ENCODE results near the gene NR5A1. TPM values are rescaled to one million over a fixed set of nuclear protein-coding genes. Genes with fewer than 3 reads are reported as not detected.

NR5A1 gene
- total RNA-seq, 2 donors from 2014 or later = not detected

DNA sequence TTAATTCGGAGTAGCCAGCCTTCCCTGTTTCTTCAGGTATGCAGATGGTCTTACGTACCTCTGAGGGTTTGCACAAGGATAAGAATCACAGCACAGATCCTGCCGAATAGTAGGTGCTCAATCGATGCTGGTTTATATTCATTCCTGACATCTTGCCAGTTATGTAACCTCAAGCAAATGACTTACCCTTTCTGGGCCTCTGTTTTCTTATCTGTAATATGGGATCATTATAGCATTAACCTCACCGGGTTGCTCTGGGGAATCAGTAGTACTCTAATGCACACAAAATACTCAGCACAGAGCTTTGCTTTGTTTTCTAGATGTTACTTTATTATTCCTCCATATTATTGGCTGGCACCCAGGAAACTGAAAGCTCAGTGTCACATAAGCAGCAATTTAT lies 7.7 kb upstream of the NR5A1 start:
- TF ChIP-seq, protein P1, sequence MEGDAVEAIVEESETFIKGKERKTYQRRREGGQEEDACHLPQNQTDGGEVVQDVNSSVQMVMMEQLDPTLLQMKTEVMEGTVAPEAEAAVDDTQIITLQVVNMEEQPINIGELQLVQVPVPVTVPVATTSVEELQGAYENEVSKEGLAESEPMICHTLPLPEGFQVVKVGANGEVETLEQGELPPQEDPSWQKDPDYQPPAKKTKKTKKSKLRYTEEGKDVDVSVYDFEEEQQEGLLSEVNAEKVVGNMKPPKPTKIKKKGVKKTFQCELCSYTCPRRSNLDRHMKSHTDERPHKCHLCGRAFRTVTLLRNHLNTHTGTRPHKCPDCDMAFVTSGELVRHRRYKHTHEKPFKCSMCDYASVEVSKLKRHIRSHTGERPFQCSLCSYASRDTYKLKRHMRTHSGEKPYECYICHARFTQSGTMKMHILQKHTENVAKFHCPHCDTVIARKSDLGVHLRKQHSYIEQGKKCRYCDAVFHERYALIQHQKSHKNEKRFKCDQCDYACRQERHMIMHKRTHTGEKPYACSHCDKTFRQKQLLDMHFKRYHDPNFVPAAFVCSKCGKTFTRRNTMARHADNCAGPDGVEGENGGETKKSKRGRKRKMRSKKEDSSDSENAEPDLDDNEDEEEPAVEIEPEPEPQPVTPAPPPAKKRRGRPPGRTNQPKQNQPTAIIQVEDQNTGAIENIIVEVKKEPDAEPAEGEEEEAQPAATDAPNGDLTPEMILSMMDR (IDR thresholded peaks at IDR 0.05) = no peak
- DNase-seq (ENCODE audit: low spot score) = no peak
- Histone ChIP-seq H3K9me3 (no peaks in the 10 kb centered on the region), H3K4me3 (no peak overlapping the region), H3K27ac (no peak overlapping the region), H3K36me3 (no peaks in the 10 kb centered on the region), H3K4me1 (peaks cover 0 to 17% of the 10 kb centered on the region in 2 donors), H3K27me3 (no peaks in the 10 kb centered on the region)

DNA sequence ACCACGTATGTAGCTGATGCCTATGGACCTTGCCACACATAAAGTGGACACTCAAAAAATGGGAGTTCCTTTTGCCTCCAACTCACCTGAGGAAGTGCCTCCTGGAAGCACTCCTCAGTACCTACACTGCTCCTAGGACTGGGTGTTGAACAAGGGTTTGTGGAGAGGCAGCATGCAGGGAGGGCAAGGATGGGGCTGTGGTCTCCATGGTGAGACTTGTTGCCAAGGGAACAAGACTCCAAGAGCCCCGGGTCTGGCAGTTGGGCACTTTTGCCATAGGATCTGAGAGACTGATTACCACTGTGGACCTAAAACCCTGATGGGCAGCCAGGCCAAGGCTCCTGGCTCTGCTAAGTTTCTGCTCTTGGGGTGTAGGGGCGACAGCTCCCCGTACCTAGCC lies 6.9 kb upstream of the NR5A1 start:
- Histone ChIP-seq H3K36me3 (no peaks in the 10 kb centered on the region), H3K4me1 (peaks cover 0 to 17% of the 10 kb centered on the region in 2 donors), H3K27me3 (no peaks in the 10 kb centered on the region), H3K9me3 (no peaks in the 10 kb centered on the region), H3K27ac (no peak overlapping the region), H3K4me3 (no peak overlapping the region)
- TF ChIP-seq, protein P1 (IDR thresholded peaks at IDR 0.05) = no peak
- DNase-seq (ENCODE audit: low spot score) = no peak

DNA sequence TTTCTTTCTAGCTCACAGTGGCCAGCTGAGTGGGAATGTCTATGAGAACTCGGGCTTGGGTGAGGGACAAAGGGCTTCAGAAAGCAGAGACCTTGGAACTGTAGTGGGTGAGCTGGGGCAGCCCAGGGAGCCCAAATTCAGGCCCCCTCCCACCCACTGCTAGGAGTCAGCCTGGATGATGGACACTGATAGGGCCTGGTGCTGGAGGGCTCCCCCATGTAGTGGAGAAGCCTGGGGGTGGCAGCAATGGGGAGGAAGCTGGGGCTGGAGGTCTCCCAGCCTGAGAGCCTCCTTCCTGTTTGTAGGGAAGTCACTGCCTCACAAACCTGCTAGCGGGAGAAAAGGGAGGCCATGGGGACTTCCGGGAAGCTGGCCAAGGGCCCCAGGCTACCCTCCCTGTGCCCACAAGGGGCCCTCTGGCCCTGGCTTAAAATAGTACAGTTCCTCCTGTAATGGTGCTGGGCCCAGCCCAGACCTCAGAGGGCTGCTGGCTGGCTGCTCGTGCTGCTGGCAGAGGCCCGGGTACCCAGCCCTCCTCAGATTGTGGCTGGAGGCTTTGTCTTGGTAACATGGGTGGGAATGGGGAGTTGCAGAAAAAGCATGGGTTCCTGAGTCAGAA lies 6.3 kb upstream of the NR5A1 start:
- Histone ChIP-seq H3K4me3 (no peak overlapping the region), H3K36me3 (no peaks in the 10 kb centered on the region), H3K27ac (peak overlapping the region in 1 of 2 donors; percentile 31), H3K27me3 (no peaks in the 10 kb centered on the region), H3K9me3 (no peaks in the 10 kb centered on the region), H3K4me1 (peaks cover 0 to 17% of the 10 kb centered on the region in 2 donors)
- no peak for DNase-seq (ENCODE audit: low spot score)
- TF ChIP-seq, protein P1 (IDR thresholded peaks at IDR 0.05) = no peak

DNA sequence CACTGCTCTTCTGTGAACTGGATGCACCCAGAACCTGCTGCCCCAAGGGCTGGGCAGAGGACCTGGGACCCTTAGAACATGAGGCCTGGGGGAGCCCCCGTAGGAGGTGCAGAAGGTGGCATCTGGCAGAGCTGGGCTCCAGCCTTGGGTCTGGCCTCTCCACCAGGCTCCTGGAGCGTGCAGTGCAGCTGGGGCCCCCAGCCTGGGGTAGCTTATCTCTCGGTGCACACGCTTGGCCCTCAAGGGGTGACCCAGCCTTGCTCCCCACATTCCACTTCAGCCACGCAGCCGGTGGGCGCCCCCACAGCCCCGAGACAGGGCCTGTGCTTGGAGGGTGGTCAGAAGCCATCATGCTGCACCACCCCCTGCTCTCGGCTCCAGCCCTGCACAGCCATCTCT lies 5.6 kb upstream of the NR5A1 start:
- TF ChIP-seq, protein P1 (IDR thresholded peaks at IDR 0.05) = no peak
- no peak for DNase-seq (ENCODE audit: low spot score)
- H3K9me3 ChIP-seq = no peaks in the 10 kb centered on the region

DNA sequence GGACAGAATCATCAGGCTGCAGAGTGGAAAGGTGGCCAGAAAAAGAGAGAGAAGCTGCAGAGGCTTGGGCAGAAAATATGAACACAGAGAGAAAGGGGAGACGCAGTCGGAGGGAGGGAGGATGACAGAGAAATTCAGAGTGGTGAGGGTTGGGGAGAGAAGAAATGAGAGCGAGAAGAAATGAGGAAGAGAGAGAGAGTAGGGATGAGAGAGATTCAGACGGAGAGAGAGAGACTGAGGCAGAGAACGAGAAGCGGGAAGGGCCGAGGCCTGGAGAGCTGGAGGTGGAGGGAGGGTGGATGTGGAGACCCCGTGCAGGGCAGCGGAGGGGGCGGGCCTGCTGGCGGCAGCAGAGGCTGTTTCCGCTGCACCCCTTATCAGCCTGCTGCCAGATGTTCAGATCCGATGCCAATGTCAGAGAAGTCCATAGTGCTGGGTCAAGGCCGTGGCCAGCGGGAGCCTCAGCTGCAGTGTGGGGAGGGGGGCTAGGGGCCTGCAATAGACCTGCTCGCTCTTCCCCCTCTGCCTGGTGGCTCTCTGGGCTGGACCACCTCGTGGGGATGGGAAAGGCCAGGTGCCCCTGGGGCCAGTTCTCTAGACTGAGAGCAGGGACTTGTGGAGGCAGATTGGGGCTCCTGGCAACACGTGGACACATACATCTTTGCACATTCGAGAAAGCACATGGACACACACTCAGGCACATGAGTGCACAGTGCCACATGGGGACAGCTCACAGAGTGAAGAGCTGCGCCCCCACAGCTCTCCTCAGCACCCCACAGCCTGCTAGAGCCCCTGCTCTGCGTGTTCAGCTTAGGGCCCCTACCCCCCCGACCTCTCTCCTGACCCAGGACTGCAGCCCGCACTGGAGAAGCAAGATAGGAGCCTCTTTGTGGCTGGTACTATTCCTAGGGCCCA lies 4.9 kb upstream of the NR5A1 start:
- no peaks in the 10 kb centered on the region for H3K9me3 ChIP-seq
- H3K4me1 ChIP-seq = peaks cover 0 to 17% of the 10 kb centered on the region in 2 donors
- H3K27me3 ChIP-seq = no peaks in the 10 kb centered on the region
- TF ChIP-seq, protein P1 (IDR thresholded peaks at IDR 0.05) = no peak
- H3K4me3 ChIP-seq = no peak overlapping the region
- no peak overlapping the region for H3K27ac ChIP-seq
- no peak for DNase-seq (ENCODE audit: low spot score)
- no peaks in the 10 kb centered on the region for H3K36me3 ChIP-seq

More for the DNA sequence above, 5.6 kb upstream of the NR5A1 start:
- H3K4me1 ChIP-seq = peaks cover 0 to 17% of the 10 kb centered on the region in 2 donors
- no peaks in the 10 kb centered on the region for H3K27me3 ChIP-seq
- H3K27ac ChIP-seq = no peak overlapping the region
- H3K36me3 ChIP-seq = no peaks in the 10 kb centered on the region
- H3K4me3 ChIP-seq = no peak overlapping the region
